ENCODE results near the gene EVC2.
A peak's percentile ranks its signal among the peaks of the same experiment; 100 is the strongest.

The EVC2 gene

DNA sequence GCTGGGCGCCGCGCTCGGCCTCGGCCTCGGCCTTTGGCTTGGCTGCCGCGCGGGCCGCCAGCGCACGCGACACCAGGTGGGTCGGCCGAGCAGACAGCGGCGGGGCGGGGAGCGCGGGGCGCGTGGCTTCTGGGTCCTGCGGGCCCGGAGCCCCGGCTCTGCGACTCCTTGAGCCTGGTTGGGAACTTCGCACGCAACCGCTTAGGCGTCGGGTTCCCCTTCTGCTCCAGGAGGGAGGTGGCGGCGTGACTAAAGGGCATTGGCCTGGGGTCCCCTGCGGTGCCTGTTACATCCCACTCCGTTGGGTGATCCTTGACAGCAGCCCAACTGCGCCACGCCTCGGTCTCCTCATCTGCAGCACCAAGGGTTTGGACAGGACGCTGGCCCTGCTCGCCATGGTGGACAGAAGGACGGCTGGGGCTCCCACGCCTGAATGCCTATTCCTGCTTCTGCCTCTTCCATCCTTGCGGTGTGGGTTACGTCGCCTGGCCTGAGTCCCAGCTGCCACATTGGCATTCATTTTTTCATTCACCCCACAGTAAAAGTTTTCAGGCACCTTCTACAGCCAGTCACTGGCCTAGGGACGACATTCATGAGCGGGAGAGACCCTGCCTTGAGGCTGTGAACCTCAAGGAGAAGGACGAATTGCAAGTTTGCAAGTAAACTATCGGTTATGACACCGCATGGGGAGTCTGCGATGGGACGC is 3.3 kb upstream of the EVC2 start:
- peak in 1 of 2 donors; percentile 8 for ATAC-seq

DNA sequence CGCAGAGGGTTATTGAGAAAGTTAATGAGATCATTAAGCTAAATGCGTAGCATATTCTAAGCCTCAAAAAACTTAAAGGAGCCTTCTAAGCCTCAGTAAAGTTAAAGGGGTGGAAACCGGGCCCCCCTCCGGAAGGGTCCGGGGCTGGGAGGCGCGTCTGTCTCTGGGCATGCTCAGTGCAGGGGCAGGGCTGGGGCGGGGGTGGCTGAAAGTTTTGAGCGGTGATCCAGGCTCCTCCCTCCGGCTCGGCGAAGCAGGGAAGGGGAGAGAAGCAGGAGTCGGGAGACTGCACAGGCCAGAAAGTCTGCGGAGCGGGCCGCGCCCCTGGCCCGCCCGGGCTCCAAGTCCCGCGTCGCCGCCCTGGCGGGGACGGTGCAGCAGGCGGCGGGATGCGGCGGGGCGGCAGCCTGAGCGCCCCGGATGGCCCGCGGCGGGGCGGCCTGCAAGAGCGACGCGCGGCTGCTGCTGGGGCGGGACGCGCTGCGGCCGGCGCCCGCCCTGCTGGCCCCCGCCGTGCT is 2.7 kb upstream of the EVC2 start, which contains the start of gene EVC:
Gene EVC (plus strand): TSS at position 241 of the 518 bp plus-strand sequence. CDS start 180 bp downstream, at position 421.
- ATAC-seq = peak; percentile 29 to 34

DNA sequence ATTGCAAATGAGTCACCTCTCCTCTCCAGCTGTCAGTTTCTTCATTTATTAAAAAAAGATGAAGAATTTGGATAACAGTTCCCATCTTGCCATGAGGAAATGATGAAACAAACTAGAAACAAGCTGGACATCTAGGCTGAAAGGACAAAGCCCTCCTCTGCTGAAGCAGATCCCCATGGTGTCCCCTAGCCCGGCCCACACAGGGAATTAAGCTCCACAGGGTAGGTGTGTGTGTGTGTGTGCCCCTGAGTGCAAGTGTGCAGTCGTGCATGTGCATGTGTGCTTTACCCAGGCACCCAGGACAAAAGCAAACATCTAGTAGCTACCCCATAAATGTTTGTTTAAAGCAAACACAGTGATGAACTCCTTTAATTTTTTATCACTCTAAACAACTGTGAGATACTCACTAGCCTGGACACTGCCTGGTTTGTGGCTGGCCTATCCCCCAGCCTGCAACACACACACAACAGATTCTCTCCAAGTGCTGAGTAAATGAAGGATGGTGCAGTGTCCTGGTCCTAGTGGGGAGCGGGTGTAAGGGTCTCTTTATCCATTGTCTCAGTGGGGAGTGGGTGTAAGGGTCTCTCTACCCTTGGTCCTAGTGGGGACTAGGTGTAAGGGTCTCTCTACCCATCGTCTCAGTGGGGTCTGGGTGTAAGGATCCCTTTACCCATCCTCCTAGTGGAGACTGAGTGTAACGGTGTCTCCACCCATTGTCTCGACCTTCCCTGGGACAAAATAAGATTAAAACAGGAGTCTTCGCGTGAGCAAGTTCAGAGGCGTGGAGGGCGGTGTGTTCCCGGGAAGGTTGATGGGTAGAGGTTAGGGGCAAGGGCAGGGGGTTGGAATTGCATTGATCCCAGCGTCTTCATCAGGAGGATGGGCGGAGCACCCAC is 2.0 kb upstream of the EVC2 start:
- ATAC-seq = no peak

DNA sequence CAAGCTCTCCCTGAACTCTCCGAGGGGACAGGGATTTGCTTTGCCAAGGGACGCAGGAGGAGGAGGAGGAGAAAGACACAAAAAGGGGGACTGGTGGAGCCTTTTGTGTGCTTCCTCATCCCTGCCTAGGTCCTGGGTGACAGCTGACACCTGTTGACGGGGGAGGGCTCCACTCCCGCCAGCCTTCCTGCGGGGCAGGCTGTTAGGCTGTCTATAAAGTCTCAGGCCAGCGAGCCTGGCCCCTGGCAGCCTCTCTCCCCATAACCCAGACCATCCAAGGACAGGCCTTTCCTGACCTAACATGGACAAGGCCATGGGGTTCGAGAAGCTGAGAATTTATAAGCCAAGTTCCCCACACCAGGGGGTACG is 832 bp upstream of the EVC2 start:
- no peak for ATAC-seq

DNA sequence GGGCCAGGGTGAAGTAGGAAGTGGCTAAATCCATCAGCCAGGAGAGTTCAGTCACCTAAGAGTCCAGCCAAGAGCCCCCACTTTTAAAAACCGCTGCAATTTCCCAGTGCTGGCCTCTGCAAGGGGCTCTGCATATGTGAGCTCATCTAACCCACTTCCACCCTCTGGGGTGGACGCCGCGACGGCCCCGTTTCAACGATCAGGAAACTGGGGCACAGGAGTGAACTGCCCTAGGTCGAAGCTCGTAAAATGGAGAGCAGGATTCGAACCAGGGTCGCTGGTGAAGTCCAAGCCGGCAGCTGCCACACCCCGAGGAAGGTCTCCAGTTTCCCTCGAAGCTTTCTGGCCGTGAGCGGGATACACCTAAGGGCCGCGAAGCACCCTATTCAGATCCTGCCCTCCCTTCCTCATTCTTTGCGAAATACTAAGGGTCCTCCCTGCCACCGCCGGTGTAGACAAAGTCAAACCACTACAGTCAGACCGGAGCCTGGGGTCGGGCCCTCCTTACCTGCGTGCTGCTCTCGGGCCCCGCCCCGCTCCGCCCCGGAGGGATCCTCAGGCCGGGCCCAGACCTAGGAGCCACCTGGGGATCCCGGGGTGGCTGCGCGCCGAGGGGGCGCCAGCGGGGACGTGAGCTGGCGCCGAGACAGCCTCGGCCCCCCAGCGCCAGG is 446 bp downstream of the EVC2 start:
- ATAC-seq = peak in 1 of 2 donors; percentile 10

DNA sequence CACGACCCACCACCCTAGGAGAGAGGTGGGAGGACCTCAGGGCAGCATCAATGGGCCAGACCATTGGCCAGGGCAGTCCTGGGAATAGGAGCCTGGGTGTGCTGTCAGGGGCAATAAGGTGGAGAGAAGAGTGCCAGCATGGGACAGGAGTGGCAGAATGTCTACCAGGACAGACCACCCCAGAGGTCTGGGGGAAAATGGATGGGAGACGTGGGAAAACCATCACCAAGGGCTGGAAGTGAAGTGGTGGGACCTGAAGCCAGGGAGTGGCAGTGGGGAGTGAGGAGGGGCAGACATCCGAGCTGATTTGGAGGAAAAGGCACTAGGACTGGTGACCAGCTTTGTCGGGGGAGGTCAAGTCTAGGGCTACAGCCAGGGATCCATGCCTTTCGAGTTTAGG is 993 bp downstream of the EVC2 start:
- no peak for ATAC-seq

DNA sequence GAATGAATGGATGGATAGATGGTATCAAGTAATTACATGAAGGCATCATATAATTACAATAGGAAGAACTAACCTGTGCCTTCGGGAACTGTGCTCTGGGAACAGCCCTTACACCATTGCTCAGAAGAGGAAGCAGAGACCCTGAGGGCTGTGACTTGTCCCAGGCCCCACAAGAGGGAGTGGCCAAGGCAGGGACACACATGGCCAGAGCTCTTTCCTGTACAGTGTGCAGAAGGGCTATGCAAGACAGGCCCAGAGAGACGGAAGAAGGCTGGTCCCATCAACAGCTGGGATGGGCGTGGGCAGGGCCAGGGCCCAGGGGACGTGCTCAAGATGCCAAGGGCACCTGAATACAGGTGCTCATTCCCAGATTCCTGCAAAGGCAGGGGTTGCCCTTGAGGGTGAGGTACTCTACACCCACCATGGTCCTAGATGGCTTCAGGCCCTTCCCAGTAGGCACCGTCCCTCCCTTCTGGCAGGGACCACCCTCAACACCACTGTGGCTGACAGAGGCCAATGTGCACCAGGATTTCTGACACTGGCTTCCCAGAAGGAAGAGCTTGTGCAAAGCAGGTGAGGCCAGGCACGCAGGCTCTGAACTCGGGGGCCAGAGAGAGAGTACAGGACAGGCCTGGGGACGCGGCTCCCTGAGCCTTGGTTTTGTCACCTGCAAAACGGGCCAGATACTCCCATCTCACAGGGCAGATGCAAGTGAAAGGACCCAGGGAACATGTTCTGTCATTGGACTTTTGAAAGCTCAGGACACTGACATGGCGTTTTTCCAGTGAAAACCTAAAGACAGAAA is 1.7 kb downstream of the EVC2 start:
- no peak for ATAC-seq

DNA sequence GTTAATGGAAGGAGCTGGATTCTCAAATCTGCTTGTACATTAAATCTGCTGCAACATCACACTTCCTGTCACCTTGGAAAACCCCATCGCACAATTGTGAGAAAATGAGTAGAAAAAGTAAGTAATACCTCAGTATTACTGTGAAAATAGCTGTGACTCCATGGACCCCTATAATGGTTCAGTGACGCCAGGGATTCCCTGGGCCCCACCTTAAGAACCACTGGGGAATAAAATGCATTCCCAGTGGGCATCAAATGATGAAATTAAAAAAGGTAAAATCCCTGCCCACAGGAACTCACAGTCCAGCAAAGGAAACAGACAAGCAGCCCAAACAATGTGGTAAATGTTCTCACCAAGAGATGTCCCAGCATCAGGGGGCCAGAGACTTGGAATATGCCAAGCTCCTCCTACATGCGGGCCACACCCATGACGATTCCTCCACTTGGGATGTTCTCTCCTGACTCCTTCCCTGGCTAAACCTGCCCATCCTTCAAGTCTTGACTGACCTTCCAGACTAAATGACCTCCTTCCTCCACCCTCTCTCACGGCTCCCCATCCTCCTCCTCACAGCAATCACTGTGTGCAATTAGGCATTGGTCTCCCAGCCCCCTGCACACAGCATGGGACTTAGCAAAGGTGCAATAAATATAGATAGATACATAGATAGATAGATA is 2.6 kb downstream of the EVC2 start:
- ATAC-seq = no peak

DNA sequence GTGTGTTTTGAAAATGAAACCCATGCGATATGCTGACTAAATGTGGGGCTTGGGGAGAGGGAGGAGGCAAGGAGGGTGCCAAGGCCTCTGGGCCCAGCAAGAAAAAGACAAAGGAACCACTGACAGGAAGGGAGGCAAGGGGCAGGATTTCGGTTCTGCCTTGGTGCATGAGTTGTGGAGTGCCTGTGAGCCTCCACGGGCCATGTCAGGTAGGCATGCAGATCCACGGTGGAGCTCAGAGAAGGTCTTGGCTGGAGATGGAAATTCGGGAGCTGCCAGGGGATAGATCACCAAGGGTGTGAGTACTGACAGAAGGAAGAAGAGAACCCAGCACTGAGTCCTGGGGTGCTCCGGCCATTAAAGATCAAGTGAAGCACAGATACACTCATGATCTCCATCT is 4.1 kb downstream of the EVC2 start:
- ATAC-seq = no peak

DNA sequence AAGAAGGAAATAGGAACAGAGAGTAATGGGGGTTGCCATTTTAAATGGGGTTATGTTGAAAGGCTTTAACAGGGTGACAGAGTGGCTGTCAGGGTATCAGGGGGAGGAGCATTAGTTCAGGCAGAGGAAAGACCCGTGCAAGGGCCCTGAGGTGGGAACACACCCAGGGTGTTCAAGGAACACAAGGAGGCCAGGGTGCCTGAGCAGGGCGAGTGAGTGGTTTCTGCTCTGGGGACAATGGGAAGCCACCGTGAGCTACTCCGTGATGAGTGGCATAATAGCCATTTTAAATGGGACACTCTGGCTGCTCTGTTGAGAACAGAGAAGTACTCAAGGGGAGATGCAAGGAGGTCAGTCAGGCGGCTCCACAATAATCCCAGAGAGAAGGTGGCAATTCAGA is 4.5 kb downstream of the EVC2 start:
- no peak for ATAC-seq

DNA sequence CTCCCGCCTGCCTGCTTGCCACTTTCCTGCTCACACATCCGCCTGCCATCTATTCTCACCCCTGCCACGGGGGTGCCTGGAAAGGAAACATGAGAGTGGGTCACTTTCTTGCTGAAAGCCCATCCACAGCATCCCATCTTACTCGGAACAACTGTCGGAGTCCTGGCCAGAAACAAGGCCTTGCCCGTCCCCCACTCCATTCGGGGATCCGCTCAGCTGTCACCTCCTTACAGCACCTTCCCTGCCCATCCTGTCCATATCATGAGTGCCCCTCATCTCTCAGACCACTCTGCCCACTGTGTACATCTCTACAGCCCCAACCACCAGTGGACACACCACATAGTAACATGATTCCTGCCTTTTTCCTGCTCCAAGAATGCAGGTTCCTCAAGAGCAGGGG is 6.4 kb downstream of the EVC2 start:
- no peak for ATAC-seq

DNA sequence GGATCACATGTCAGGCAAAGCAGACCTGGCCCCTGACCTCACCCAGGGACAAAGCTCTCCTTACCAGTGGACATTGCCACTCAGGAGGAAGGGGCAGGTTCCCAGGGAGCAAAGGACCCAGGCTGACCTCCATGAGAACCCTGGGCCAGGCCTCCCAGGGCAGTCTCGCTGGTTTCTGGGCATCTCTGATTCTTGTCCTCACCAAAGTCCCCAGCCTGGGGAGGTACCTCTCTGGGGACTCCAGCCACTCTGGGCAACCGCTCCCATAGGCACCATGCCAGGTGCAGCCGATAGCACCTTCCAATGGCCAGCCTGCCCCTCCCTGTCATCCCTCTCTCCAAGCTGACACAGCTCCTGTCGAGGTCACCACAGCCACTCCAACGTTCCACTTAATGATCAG is 7.9 kb downstream of the EVC2 start:
- no peak for ATAC-seq

DNA sequence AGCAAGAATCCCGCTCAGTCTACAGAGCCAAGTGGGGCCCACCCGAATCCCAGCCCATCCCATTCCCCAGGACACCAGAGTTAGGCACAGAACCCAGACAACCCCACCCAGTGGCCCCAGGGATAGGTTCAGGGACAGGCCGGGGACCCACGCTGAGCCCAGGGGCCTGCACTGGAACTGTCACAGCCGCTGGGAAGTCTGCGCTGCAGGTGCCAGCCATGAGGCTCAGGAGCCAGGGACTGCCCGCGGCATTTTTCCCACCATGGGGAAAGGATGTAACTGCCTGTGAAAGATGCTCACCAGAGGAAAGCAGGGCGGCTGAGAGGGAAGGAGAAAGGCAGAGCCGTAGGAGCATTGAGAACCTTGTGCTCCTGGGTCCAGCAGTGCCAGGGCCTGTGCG is 12.0 kb downstream of the EVC2 start:
- ATAC-seq = no peak

DNA sequence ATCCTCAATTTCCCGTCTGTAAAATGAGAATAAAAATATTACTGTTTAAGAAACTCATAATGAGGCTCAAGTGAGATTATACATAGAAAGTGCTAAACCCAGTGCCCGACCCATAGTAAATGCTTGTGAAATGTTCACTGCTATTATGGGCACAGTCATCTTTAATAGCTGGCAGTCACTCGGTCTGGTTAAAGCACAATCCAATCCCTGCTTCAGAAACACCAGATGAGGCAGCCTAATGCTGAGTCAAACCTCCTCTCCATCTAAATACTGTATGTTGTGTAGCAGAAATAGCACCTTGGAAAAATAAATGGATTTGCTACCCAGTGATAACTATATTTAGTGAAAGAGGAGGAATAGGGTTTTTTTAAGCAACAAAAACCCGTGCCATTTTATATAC is 14.5 kb downstream of the EVC2 start:
- no peak for ATAC-seq

DNA sequence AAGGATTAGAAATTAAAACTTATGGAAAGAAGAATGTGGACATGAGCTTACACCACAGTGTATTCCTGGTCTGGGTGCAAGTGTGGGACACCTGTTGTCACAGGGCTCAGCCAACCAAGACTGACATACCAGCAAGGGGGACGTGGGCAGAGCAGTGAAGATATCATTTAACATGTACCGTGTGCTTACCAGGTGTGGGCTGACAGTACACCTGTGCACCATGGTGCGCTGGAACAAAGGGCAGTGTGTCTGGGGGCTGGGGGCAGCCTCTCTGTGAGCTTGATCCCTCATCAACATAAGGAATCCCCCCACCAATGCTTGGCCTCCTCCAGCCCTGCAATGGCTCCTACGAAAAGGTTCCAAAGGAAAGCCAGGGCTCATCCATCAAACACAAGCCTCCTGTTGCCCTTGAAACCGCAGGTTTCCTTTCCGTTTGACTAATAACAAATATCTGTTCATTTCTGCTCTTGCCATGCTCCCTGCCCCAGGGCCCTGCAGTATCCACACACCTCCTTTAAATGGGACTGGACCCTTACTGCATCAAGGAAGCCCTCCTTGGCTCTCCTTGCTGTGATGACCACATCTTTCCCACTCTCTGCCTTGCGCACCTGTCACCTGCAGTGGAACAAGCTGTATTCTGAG is 16.7 kb downstream of the EVC2 start:
- no peak for ATAC-seq

DNA sequence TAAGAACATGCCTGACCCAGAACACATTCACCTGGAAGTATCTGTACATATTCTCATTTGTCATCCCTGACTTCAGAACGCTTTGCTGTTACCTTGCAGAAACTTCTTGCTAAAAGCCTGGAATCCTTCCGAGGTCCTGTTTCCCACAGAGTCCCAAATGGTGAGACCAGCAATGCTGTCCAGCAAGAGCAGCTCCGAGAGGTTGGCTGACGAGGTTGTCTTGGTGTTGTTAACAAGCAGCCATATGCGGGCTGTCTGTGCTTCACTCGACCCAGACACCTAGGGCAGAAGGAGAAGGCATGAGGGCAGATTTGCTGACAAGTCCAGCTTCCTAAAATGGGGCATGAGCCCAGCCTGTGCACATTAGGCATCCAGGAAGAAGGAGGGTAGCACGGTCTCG is 19.3 kb downstream of the EVC2 start:
- ATAC-seq = no peak

DNA sequence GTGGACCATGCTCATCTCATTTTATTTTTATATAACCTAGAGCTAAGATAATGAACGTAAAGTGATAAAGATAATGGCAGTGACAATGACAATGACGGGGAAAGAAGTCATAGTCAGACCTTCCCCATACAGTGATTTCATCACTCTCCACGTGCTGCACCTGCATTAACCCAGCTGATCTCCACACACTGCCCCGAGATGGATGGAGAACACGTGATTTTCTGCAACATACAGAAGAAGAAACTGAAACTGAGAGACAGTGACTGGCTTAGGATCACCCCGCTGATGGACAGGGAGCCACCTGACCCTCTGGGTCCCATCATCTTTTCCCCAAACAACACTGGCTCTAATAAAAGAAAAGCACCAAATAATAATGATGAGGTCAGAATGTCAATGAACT is 22.0 kb downstream of the EVC2 start:
- ATAC-seq = no peak

DNA sequence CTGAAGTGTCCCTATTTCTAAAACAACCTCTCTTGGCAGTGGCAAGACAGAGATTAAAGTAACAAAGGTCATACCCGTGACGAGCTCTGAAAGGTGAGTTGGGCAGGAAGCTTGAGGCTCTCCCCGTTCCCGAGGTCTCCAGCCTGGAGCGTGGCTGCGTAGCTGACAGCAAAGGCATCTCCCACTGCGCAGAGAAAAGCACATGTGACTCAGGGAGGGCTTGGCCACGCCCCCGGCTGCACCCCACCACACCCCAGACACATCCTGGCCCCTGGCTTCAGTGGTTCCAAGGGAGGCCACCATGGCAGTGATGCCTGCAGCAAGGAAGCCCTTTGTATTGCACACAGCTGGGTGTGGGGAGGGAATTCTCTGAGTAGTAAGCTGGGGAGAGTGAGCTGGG is 23.1 kb downstream of the EVC2 start:
- no peak for ATAC-seq

DNA sequence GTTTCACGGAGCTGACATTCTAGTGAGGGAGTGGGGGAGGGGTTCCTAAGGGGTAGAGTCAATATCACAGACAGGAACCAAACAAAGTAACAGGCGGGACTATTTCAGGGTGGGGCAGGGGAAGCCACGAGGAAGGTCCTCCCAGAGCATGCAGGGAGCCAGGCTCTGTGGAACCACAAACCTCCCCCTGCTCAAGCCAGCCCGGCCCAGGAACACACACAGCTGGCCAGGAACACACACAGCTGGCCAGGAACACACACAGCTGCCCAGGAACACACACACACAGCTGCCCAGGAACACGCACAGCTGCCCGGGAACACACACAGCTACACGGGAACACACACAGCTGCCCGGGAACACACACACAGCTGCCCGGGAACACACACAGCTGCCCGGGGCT is 24.8 kb downstream of the EVC2 start:
- ATAC-seq = no peak

DNA sequence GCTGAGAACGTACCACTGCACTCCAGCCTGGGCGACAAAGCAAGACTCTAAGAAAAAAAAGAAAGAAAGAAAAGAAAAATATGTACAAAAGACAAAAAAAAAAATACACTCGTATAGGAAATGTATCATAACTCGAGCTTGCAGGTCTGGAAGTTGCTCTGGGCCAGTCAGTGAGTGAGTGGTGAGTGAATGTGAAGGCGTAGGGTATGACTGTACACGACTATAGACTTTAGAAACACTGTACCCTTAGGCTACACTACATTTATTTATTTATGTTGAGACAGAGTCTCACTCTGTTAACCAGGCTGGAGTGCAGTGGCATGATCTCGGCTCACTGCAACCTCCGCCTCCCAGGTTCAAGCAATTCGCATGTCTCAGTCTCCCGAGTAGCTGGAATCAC is 29.4 kb downstream of the EVC2 start:
- no peak for ATAC-seq

DNA sequence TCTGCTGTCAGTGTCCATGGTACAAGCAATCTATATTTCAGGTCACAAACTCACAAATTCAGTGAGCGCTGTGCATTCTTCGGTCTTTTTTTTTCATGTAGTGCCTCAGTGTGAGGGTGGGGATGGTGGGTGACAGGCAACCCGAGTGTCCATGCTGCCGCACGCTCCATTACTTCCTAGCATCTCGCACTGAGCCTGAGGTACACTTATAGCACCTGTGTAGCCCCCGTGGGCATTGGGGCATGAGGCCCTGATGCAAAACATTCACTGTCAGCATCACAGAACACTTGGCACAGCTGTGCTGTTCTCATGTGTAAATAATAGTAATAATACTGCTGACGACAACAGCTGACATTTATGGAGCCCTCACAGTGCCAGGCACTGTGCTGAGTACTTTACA is 31.6 kb downstream of the EVC2 start:
- no peak for ATAC-seq

DNA sequence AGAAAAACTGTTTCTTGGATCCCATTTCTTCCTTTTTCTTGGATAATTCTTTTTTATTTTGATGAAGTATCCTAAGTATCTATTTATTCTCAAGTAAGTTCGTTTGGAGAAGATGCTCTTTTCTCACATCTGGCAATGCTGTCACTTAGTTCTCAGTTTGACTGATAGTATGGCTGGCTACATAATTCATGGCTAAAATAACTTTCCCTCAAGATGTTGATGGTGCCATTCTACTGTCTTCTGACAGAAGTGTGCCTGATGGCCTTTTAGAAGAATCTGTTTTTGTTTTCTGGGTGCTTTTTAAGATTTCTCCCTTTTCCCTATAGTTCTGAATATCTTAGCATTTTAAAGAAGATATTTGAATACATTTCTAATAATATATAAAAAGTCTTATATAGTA is 41.6 kb downstream of the EVC2 start:
- ATAC-seq = no peak

Data from activated CD4-positive, CD25-positive, alpha-beta regulatory T cell treated with anti-CD3 and anti-CD28 coated beads, Interleukin-2, amount 50 U/mL, for 24 hours (primary cell).